GM13976 (cell line): ENCODE results near the gene GRIA3.

Experiments used
- DNase-seq: peaks from one replicate; pipeline ENCODE4 v3.0.0; 2012; ENCODE audit warnings: low spot score
- CTCF ChIP-seq: IDR thresholded peaks from 2 replicates; pipeline ENCODE4 v1.5.1; 2012; ENCODE audit warnings: borderline replicate concordance, mild to moderate bottlenecking; ENCODE audit not compliant: insufficient read depth; ENCODE audit errors: extremely low read depth, missing control alignments, control extremely low read depth
- in situ Hi-C: fragments of 300-500 bp; cut with MboI; formaldehyde crosslinking; loops from one replicate; pipeline ENCODE4 v1.12.0; 2022; ENCODE audit warnings: low sequenced_read_pairs, mixed read lengths, inconsistent platforms; ENCODE audit not compliant: unreplicated experiment

Gene GRIA3

GRCh38 chrX:123468481-123468880 is 284.4 kb downstream of the GRIA3 start:
- TF ChIP-seq CTCF = no peak
- in situ Hi-C loops = no loop called here
- no peak for DNase-seq

GRCh38 chrX:123475068-123475724 is 291.1 kb downstream of the GRIA3 start:
- DNase-seq = no peak
- in situ Hi-C loops = no loop called here
- TF ChIP-seq CTCF = no peak

GRCh38 chrX:123476611-123477219 is 292.6 kb downstream of the GRIA3 start:
- no peak for TF ChIP-seq CTCF
- DNase-seq = no peak
- in situ Hi-C loops = no loop called here

GRCh38 chrX:123477673-123478072 is 293.6 kb downstream of the GRIA3 start:
- in situ Hi-C loops = no loop called here
- no peak for TF ChIP-seq CTCF
- DNase-seq = no peak

- DNase-seq = no peak
- no peak for TF ChIP-seq CTCF
- in situ Hi-C loops = no loop called here
Observed at GRCh38 chrX:123481913-123482851, 298.1 kb downstream of the GRIA3 start.

GRCh38 chrX:123486297-123486696 is 302.2 kb downstream of the GRIA3 start:
- in situ Hi-C loops = no loop called here
- DNase-seq = no peak
- no peak for TF ChIP-seq CTCF
